NCI-H1417 treated with DMSO at 0.1 percent for 48 hours (cell line): Measurements from ENCODE around the gene DUS3L.
"Not testable (repeated sequence)": the region's sequence is repeated elsewhere in the genome, so short reads cannot be mapped to it uniquely, and the experiment has no call there.

ENCODE experiments used
- DNase-seq: peaks from one replicate; lab custom pipeline; 2025; lab: John Stamatoyannopoulos, UW

The DUS3L gene

GRCh38 chr19:5799247-5800241 is 8.6 kb upstream of the DUS3L start:
- DNase-seq, result no peak

GRCh38 chr19:5798244-5798643 is 7.3 kb upstream of the DUS3L start:
- DNase-seq, result no peak

- no peak for DNase-seq
Measured at GRCh38 chr19:5795382-5795919, 4.5 kb upstream of the DUS3L start.

DNA sequence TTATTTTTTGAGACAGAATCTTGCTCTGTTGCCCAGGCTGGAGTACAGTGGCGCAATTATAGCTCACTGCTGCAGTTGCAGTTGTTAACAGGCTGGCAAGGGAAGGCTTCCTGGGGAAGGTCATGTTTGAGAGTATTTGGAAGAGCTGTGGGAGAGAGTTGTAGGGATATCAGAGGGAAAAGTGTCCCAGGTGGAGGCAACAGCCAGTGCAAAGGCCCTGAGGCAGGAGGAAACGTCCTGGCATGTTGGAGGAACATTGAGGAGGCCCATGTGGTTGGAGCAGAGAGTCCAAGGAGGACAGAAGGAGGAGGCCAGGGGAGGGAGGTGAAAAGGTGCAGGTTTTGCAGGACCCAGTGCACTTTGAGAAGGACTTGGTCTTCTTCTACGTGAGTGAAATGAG is 2.2 kb upstream of the DUS3L start:
- no peak for DNase-seq

DNA sequence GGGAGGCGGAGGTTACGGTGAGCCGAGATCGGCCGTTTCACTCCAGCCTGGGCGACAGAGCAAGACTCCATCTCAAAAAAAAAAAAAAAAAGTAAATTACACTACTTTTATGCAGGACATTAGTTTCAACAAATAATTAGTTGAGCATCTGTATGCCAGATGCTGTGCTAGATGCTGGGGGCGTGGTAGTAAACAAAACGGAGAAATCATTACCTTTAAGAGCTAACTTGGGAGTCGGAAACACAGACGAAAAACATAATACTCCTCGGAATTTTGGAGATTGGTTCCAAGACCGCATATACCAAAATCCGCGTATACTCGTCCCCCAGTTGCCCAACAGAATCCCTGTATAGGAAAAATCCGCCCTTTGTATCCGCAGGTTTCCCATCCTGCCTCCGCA is 1.3 kb upstream of the DUS3L start:
- no peak for DNase-seq

- no peak for DNase-seq
Measured at GRCh38 chr19:5789886-5790558, 941 bp downstream of the DUS3L start.

DNA sequence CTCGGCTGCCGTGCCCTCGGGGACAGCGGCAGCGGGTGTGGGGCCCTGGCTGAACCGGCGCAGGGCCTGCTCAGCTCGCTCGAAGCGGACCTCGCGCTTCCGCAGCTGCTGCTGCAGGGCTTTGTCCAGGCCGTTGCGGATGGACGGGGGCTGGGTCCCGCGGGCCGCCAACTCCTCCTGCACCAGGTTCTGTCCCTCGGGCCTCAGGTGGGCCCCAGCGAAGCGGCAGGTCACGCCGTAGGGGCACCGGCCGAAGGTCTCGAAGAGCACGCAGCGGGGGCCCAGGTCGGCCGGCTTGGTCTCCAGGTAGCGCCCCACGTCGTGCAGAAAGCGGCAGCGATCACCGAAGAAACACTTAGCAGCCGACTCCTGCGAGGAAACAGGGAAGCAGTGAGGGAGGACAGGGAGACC is 1.6 kb downstream of the DUS3L start:
- no peak for DNase-seq

GRCh38 chr19:5788422-5788821 is 2.5 kb downstream of the DUS3L start:
- no peak for DNase-seq

- no peak for DNase-seq
Measured at GRCh38 chr19:5787409-5788182, 3.4 kb downstream of the DUS3L start.

GRCh38 chr19:5786593-5787408 is 4.2 kb downstream of the DUS3L start:
- DNase-seq, result no peak

DNA sequence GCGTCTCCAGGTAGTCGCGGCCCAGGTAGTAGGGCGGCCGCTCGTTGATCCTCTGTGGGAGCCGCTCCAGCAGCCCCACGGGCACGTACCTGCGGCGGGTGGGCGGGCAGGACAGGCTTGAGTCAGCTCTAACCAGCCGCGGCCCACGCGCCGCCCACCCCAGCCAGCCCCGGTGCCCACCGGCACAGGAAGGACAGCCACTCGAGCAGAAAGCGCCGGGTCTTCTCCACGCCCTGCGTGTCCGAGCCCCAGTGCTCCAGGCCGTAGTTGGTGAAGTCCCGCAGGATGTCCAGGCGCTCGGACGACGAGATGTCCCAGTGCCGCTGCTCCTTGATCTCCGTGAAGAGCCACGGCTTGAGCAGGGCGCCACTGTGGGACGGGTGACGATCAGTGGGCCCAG is 5.5 kb downstream of the DUS3L start:
- DNase-seq, result no peak

DNA sequence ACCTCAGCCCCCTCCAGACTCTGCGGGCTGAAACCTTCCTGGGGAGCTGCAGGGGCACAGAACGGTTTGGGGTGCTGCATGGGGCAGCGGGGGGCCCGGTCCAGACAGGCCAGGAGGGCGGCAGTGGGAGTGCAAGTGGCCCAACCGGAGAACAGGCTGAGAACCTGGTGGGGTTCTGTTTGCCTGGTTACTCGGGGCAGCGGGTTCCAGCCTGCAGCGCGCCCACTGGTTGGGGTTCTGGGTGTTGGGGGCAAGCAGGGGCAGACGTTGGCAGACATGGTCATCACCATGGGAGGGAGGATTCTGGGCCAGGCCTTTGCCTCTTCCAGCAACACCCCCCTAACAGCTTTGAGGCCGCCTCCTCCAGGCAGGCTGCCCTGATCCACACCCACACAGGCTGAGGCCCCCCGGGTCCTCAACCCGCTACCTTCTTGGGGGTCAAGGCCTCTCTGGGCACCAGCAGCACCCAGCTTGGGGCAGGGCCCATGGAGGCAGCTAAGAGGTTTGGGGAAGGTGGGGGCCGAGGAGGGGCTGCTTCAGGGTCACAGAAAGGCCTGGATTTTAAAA is 6.3 kb downstream of the DUS3L start, which contains the start of gene PRR22:
TSS of gene PRR22 (minus strand) at position 166 of the 567 bp plus-strand sequence. CDS start at position 80, 86 bp downstream.
- no peak for DNase-seq

GRCh38 chr19:5782945-5783919 is 7.7 kb downstream of the DUS3L start:
- no peak for DNase-seq

DNA sequence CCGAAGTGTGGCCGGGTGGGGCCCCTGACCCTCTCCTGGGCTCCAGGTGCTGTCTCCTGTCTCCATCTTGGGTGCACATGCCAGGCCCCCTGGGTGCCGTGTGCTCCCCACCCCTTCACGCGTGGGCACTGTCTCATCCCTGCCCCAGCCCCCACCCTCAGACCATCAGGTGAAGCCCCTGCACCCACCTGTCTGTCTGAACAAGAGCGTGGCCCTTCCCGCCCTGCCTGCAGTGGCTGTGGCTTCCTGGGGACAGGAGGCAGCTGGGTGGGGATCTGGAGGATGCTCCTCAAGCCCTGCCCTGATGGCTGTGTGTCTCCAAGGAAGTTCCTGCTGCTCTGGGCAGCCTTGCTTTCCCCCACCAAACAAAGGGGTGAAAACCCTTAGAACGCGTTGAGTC is 8.6 kb downstream of the DUS3L start:
- no peak for DNase-seq

DNA sequence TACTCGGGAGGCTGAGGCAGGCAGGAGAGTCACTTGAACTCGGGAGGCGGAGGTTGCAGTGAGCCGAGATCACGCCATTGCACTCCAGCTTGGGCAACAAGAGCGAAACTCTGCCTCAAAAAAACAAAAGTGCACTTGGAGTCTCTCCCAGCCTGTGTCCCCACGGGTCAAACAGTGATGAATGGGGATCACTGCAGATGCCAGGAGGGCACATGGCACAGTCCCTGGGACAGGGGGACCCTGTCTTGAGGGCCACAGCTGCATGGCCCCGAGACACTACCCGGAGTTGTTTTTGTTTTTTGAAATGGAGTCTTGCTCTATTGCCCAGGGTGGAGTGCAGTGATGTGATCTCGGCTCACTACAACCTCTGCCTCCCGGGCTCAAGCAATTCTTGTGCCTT is 10.0 kb downstream of the DUS3L start:
- DNase-seq, result not testable (repeated sequence)

DNA sequence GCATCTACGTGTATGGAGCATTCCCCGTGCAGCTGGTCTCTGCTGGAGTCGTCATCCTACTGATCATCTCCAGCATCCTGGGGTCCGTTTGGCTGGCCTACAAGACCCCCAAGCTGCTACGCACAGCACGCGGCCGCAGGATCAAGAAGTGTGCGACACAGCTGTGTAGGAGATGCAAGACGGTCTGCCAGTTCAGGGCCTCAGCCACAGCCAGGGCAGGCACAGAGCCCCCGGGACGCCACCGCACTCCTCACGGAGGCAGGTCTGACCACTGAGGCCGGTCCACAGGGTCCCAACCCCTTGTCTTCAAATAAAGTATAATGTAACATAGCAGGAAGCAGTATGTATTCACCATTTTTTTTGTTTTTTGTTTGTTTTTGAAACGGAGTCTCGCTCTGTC is 12.6 kb downstream of the DUS3L start:
- no peak for DNase-seq

DNA sequence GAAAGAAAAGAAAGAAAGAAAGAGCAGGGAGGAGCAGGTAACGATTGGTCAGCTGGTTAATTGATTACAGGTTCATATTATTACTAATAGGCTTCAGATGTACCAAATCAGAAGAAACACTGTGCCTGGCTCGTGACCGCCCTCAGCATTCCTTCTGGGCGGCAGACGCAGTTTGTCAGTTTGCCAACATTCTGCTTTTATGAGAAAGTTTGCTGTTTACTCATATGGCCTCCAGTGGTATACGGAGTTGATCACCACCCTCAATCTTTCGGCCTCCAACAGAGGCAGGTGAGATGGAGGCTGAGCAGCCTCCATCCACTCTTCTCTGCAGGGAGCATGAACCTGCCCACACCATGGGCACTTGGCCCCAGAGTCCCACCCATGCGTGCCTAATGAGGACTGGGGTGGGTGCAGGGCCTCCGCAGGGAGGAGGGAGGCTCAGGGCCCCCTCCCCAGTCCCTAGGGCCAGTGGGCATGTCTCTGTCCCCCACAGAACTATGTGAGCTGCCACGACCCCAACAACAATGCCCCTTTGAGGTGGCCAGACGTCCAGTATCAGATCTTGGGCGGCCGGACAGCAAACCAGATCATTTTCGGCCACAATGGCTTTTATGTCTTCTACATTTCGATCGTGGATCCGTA is 15.2 kb downstream of the DUS3L start:
- no peak for DNase-seq

GRCh38 chr19:5774921-5775320 is 16.0 kb downstream of the DUS3L start:
- no peak for DNase-seq

DNA sequence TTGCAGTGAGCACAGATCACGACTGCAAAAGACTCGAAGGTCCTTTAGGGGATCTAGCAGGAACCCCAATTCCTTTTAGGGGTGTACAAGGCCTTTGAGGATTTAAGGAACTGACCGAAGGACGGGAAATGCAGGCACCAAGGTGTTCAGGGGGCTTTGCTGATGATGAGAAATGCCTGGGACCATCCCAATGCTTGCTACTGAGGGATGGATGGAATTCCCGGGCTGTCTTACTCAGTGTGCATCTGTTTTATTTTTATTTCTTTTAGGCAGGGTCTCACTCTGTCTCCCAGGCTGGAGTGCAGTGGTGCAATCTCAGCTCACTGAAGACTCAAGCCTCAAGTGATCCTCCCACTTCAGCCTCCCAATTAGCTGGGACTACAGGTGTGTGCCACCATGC is 17.7 kb downstream of the DUS3L start:
- no peak for DNase-seq
